ENCODE data around the gene IL4R. TPM values are rescaled to one million over a fixed set of nuclear protein-coding genes. Genes with fewer than 3 reads are reported as not detected.

Gene IL4R
- total RNA-seq, 1 experiment from 2014 or later, result 28.6 TPM

DNA sequence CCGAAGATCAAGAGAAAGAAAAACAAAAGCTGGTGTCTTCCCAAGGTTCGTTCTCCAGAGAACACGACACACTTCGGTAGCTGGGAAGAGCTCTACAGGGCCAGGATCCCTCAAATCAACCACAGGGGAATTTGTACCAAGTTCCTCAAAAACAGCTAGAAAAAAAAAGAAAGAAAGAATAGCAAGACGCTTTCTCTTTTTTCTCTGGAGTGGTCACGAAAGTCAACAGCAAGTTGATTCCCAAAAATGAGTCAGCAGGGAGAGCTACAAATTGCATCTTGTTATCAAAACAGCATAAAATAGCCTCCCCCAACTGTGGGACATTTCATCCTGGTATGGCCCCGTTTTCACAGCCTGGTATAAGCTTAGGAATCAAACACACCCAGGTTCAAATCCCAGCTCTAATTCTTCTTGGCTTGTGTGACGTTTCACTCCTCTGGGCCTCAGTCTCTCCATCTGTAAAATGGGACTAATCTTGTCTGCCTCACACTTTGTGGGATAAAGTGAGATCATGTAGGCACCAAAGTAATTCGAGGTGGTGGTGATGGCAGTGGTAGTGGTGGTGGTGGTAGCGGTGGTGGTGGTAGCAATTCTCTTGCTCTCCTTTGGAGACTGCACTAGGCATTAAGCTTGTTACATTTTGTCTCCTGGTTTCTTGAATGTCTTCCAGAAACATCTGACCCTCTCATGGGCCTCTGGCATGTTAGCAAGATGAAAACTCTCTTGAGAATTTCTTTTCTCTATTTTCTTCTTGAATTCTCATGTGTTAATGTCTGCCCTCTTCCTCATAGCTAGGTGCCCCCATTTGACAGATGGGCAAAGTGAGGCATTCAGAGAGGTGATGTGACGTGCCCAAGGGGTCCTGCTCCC lies 87.2 kb downstream of the IL4R start:
- Histone ChIP-seq H3K9me3 (ENCODE audit: control insufficient read depth, low read depth, low read length) (no peaks in the 10 kb centered on the region), H3K79me2 (ENCODE audit: insufficient read depth, low read length) (no peaks in the 10 kb centered on the region), H2AK5ac (ENCODE audit: insufficient read length, low read length) (no peak overlapping the region), H2BK12ac (ENCODE audit: insufficient read length, low read depth, low read length) (no peak overlapping the region), H3K14ac (ENCODE audit: insufficient read depth, low read length) (no peak overlapping the region), H3K18ac (ENCODE audit: insufficient read length, low read depth, low read length) (no peak overlapping the region), H3K79me1 (ENCODE audit: insufficient read depth, low read depth, low read length, poor library complexity, severe bottlenecking) (no peaks in the 10 kb centered on the region), H4K5ac (ENCODE audit: insufficient read length, low read depth, low read length) (no peak overlapping the region), H3T11ph (ENCODE audit: low read length) (no peak overlapping the region), H2BK15ac (ENCODE audit: low read depth, low read length) (no peak overlapping the region), H4K20me1 (ENCODE audit: control insufficient read depth, insufficient read depth, insufficient read length) (no peaks in the 10 kb centered on the region), H4K91ac (ENCODE audit: insufficient read length, low read depth, low read length) (no peak overlapping the region), H3K27me3 (ENCODE audit: insufficient read depth, low read length) (no peaks in the 10 kb centered on the region), H3K23ac (ENCODE audit: insufficient read length, low read depth, low read length) (no peak overlapping the region), H4K8ac (replicated peaks; ENCODE audit: insufficient read length, low read depth, low read length) (no peak overlapping the region), H3K4me1 (ENCODE audit: insufficient read depth, low read length) (no peaks in the 10 kb centered on the region), H3K27ac (ENCODE audit: insufficient read length, low read depth, low read length) (no peak overlapping the region), H2BK20ac (ENCODE audit: low read depth, low read length, poor library complexity, severe bottlenecking) (no peak overlapping the region), H2BK120ac (ENCODE audit: low read depth, low read length, poor library complexity, severe bottlenecking) (no peak overlapping the region), H3K56ac (ENCODE audit: insufficient read length, low read depth, low read length) (no peak overlapping the region), H3K4me2 (ENCODE audit: insufficient read depth, insufficient read length, low read length) (no peak overlapping the region), H2BK5ac (ENCODE audit: insufficient read length, low read length) (no peak overlapping the region), H3K4ac (ENCODE audit: low read depth, low read length) (no peak overlapping the region), H2AFZ (ENCODE audit: low read length) (no peak overlapping the region), H3K9ac (ENCODE audit: extremely low read depth, insufficient read length, low read length) (no peak overlapping the region), H3K23me2 (ENCODE audit: insufficient read length, low read depth, low read length, poor library complexity, severe bottlenecking) (no peaks in the 10 kb centered on the region)
- H3K36me3 Mint-ChIP-seq (ENCODE audit: insufficient read depth in 1 of 3, low read depth in 3 of 3), result no peaks in the 10 kb centered on the region; a peak in 1 of 7 replicates
- no peak for DNase-seq
- no CpG with 5 or more reads among the region's 11 CpGs for WGBS (ENCODE audit: extremely low coverage, insufficient read length, low lambda C conversion rate)
- H3K27ac Mint-ChIP-seq, result peak overlapping the region in 1 of 3 experiments; percentile 63; a peak in 1 of 7 replicates
- H3K4me3 Mint-ChIP-seq, result no peak overlapping the region
- H3K9me3 Mint-ChIP-seq, result no peaks in the 10 kb centered on the region; a peak in 1 of 5 replicates
- peaks cover 1% of the 10 kb centered on the region; the same call in 1 of the 2 replicates for H3K27me3 Mint-ChIP-seq (ENCODE audit: low read depth)
- peaks cover 9 to 14% of the 10 kb centered on the region in 2 experiments for H3K4me1 Mint-ChIP-seq
- TF ChIP-seq, protein P1, sequence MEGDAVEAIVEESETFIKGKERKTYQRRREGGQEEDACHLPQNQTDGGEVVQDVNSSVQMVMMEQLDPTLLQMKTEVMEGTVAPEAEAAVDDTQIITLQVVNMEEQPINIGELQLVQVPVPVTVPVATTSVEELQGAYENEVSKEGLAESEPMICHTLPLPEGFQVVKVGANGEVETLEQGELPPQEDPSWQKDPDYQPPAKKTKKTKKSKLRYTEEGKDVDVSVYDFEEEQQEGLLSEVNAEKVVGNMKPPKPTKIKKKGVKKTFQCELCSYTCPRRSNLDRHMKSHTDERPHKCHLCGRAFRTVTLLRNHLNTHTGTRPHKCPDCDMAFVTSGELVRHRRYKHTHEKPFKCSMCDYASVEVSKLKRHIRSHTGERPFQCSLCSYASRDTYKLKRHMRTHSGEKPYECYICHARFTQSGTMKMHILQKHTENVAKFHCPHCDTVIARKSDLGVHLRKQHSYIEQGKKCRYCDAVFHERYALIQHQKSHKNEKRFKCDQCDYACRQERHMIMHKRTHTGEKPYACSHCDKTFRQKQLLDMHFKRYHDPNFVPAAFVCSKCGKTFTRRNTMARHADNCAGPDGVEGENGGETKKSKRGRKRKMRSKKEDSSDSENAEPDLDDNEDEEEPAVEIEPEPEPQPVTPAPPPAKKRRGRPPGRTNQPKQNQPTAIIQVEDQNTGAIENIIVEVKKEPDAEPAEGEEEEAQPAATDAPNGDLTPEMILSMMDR (conservative IDR thresholded peaks at IDR 0.05), result no peak
